Activated gamma-delta T cell treated with Interleukin-2 at 50 U/mL for 16 hours (primary cell): ENCODE measurements around the gene TENM3.
A peak's percentile ranks its signal among the peaks of the same experiment; 100 is the strongest.
"Not testable (repeated sequence)": the region's sequence is repeated elsewhere in the genome, so short reads cannot be mapped to it uniquely, and the experiment has no call there.

ENCODE experiments used
- DNase-seq: peaks from one replicate; pipeline ENCODE4 v3.0.0-alpha.2; 2020

Gene TENM3

DNA sequence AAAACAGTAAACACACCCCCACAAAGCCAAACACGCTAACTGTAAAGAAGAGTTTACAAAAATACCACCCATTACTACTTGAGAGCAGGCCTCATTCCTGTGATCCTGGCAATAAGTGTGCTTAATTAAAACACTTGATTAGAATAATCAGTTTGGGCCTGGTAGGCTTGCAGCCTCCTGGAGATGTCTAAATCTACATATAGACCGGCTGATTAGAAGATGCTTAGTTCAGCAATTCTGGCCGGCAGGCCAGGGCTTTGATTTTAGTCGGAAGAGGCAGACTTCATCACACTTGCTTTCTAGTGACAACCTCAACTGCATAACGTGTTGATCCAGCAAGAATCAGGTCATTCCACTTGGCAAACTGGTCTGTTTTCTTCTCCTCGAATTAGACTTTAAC is 560.0 kb downstream of the TENM3 start:
- no peak for DNase-seq

DNA sequence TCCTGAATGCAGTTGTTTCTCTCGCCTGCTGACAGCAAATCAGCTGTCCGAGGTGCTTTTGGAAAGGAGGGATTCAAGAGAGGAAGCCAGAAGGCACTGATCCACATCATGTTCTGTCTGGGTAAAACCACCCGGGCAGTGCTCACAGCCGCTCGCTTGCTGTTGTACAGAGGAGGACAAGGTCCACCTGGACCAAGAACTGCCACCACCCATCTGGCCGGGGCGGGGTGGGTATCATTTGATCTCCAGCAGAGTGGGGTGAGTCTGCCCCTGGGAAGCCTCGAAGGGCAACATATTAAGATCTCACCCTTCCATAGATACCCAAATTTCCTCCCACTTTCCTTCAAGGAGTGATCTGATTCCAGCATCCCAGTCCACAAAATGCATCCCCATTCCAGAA is 560.9 kb downstream of the TENM3 start:
- DNase-seq = no peak

DNA sequence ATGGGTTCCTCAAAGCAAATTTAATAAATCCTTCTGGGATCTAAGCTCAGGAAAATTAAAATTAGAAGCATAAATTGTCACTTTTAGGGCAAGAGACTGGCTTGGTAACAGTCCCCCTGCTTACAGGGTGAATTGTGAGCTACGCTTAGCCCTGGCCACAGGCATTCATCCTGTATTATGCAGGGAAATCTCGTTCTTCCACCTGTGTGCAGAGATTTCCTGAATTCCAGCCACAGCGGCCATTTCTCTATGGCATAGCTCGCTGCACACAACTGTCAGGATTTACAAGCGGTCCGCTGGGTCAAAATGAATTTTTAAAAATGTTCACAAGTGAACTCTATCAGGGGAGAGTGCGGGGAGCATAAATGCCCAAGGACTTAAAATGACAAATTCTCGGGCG is 562.1 kb downstream of the TENM3 start:
- no peak for DNase-seq

DNA sequence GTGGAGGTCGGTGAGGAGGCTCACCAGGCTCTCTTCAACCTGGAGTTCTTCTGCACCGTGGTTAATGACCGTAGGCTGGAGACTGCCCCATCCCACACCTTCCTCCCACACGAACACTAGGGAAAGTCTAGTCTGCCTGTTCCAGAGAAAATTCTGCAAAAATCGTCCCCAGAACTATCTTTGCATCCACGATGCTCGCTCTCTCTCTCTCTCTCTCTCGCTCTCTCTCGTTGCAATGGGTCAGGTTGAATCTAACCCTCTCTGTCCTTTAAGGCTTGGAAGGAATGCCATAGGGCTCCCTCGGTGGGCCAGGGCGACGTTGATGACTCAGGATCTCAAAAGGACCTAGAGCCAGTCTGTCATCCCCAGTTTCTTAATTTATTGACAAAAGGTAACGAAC is 562.5 kb downstream of the TENM3 start:
- DNase-seq = no peak

DNA sequence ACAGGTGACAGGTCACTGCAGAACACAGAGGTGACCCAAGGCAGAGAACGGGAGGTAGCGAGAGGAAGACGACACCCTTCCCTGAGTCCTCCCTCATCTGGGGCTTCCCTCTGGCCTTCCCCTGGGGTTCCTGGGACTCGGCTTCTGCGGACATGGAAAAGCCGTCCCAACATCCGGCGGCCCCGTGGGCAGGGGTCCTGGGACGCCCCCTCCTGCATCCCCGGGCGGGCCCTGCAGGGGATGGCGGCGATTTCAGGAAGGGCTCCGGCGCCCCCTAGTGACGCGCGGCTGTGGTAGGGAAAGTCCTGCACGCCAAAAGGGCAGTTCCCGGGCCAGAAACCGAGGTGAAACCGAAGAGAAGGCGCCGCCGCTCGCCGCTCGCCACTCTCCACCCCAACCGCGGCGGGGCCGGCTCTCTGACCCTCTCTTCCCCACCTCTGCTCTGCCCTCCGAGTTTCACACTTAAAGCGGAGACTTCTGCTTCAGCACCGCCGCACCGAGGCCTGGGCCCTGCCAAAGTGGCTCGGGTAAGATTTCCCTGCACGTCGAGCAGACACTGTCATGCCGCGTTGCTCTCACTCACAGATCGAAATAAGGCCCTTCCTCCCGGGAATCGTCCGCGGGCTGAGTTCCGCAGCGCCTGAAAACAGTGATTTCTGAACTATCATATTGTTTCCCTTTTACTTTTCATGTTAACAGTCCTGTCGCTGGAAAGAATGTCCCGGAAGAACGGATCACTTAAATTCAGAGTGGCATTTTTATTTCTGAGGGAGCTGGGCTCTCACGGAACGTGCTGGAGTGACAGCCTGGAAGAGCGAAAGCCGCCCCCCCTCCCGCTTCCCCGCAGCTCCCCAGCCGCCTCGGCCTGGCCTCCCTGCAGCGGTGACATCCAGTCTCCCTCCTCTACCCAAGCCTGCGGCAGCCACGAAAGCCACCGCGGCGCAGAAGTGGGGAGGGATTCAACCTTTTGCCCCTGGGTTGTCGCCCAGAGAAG is 563.4 kb downstream of the TENM3 start:
- DNase-seq = peak; percentile 53

DNA sequence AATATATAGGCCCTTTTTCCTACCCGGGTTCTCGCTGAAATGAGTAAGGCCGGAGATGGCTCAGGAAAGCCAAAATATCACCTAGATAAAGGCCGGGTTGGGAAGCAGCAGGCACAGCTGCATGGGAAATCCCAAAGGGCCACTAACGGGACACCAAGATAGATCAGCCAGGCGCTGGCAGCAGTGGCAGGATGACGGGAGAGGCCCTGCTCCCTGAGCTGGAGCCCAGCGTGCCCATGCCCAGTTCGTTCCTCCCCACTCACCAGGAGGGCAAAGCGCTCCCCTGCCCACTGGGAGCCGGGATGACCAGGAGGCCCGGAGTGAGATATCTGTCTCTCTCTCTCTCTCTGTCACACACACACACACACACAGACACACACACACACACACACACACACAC is 564.1 kb downstream of the TENM3 start:
- DNase-seq = no peak

DNA sequence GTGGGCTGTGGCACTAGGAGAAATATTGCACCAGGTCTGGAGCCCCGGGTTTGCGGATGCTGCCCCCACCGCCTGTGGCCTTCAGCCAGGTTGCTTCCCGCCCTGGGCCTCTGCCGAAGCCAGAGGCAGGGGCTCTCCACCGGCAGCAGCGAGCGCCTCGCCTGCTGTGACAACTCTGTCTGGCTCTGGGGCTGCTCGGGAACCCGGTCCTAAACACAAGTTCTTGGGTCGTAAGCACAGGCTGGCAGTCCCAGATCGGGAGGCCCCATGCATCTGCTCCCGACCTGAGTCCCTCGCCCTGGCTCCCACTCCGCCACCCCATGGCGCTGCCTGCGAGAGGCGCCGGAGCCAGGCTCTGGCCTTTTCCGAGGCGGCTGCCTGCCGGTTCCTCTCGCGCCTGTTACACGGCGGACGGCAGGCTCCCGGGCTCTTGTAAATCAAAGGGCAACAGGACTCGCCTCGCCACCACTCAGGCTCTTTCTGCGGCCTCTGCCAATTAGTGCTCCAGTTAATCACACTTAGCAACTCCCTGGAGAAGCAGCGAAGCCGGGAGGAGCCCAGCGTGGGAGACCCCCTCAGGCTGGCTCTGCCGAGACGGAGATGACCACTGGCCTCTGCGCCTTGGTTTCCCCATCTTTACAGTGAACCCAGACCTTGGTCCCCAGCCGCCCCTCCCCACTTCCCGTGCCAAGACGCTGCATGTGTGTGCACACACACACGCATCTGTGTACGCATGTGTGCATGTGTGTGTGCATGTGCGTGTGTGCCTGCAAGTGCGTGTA is 564.8 kb downstream of the TENM3 start:
- no peak for DNase-seq

DNA sequence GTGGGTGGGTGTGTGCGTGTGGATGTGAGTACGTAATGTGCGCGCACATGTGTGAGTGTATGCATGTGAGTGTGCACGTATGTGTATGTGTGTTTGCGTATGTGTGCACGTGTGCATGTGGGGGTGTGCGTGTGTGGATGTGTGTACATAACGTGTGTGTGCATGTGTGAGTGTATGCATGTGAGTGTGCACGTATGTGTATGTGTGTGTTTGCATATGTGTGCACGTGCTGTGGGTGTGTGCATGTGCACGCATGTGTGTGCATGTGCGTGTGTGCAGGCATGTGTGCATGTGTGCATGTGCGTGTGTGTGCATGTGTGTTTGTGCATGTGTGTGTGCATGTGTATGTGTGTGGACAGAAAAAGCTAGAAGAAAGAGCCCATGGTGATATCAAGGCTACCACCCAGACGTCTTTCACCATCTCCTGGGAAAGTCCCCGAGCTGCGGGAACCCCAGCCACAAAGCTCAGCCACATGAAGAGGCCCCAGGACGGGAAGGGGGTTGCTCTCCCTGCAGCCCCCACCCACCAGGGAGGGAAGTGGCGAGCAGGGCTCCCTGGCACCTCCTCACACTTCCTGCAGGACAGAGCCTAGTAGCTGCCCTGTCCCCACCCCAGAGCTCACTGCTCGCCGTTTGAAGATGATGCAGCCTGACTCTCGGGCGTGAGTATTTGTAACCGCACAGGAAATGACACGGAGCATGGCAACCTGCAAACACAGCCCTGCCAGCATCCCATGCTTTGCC is 565.6 kb downstream of the TENM3 start:
- DNase-seq = peak; percentile 38

DNA sequence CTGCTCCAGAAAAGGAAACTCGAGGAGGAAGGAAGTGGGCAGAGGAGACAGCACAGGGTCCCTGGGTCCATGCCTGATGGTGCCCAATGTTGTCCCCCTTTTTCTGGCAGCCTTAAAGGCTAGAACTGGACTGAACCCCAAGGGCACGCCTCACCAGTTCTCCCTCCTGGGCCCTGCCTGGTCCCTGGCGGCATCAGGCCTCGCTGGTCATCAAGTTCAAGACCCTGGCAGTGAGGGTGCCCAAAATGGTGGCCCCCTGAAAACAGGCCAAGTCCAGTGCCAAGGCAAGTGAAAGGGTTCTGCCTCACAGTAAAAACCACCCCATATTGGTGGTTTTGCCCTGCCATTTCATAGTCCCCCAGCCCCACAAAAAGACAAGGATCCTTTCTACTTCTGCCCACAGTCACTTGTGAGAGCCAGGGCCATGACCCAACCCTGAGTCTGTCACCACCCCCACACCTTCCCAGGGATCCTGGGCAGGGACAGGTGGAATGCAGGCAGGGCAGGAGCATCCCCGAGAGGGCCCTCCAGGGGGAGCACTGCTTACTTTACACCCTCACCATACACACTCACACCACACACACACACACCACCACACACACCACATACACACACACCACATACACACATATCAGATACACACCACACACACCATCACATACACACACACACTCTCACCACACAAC is 566.4 kb downstream of the TENM3 start:
- DNase-seq = no peak

DNA sequence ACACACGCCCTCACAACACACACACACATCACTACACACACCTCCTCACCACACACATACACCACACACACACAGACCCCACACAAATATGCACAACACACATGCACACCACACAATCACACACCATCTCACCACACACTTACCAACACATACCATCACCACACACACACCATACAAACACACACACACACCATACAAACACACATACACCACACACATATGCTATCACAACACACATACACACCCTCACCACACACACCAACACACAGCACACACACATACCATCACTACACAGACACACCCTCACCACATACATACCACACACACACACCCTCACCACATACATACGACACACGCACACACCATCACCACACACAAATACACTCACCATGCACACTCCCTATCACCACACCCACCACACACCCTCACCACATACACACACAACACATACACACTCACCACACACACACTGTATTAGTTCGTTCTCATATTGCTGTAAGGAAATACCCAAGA is 567.0 kb downstream of the TENM3 start:
- DNase-seq = no peak

DNA sequence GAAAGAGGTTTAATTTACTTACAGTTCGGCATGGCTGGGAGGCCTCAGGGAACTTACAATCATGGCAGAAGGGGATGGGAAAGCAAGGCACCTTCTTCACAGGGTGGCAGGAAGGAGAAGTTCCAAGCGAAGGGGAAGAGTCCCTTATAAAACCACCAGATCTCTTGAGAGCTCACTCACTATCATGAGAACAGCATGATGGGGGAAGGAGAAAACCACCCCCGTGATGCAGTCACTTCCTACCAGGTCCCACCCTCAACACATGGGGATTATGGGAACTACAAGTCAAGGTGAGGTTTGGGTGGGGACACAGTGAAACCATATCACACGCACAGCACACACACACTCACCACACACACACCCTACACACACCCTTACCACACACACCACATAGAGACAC is 569.7 kb downstream of the TENM3 start:
- DNase-seq = no peak

DNA sequence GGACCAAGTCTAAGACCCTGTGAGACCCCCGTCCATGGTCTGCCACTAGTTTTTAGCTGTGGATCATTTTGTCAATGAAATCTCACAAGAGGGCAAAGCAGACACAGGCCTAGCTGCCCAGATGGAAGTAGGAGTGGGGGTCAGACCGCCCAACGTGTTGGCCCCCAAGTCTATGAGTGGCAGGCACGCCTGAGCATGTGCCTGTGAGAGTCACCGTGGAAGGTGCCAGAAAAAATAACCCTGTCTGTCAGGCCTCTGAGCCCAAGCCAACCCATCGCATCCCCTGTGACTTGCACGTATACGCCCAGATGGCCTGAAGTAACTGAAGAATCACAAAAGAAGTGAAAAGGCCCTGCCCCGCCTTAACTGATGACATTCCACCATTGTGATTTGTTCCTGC is 570.9 kb downstream of the TENM3 start:
- DNase-seq = not testable (repeated sequence)

DNA sequence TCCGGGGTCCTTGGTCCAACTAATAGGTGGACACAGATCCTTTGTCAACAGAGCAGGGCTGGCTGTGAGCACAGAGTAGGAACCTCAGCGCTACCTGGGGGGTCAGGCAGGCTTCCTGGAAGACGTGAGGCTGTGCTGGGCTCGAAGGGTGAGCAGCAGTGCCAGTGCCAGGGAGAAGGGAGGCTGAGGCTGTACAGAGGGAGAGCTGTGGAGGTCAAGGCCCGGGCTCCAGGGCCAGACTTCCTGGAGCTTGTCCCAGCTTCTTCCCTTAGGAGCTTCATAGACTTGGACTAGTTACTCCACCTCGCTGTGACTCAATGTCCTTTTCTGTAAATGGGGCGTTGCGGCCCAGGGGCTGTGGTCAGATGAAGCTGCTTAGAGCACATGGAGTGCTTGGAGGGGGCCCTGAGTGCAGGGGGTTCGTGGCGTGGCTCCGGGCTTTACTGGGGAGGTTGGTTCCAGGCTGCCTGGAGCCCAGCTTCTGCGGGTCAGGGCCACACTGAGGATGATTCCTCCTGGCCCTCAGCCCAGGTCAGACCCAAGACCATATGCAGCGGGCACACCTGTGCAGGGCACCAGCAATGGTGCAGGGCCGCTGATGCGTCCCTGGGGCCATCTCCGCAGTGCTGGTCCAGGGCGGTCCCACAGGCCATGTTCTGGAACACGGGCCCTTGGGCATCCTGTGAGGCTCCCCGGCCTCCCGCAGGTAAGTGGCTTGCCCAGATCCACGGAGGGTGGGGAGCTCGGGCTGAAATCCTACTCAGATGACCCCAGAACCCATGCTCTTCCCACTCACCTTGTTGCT is 575.9 kb downstream of the TENM3 start:
- no peak for DNase-seq

DNA sequence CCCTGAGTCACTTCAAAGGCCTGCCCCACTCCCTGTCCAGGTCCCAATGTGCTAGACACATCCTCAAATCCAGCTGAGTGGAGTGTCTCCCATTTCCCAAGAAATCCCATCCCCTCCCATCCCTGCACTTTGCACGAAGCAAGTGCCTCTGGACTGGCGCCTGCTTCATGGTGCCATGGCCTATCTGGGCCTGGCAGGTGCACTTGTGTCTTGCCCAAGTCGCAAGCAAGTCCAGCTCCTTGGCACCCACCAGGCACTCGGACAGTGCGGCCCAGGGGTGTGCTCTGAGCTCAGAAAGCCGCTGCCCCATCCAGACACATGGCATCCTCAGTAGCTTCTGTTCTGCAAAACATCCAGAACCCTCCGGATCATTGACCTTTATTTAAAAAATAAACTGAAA is 576.5 kb downstream of the TENM3 start:
- no peak for DNase-seq

DNA sequence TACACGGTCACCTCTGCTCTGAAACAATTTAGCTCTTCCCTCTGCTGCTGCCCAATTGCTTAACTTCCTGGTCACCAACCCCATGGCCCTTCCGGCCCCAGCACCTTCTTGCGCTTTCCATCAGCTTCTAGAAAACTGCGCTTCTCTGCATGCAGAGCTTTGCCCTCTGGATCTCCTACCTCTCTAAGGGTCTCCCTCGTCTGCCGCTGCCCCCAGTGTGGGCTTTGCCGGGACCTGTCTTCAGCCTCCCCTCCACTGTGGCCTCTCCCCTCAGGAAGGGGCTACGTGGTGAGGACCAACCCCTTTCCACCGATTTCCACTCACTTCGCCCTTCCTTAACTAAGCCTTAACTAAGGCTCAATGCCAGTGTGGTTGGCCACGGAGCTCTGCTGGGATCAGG is 579.4 kb downstream of the TENM3 start:
- DNase-seq = no peak

DNA sequence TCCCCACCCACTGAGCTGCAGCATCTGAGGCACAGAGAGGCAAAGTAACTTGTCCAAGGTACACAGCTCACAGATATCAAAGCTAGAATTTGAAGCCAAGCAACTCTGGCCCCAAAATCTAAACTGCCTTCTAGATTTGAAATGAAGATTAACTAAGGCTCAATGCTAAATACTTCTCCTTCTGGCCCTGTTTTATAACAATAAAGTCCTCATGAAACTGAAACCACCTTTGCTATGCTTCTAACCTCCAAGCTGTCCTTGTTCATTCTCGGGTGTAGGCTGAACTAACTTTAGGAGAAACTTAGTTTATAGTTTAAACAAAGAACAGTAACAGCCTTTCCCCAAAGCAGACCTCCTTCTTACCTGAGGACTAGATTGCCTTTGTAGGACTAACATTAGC is 580.4 kb downstream of the TENM3 start:
- DNase-seq = no peak

DNA sequence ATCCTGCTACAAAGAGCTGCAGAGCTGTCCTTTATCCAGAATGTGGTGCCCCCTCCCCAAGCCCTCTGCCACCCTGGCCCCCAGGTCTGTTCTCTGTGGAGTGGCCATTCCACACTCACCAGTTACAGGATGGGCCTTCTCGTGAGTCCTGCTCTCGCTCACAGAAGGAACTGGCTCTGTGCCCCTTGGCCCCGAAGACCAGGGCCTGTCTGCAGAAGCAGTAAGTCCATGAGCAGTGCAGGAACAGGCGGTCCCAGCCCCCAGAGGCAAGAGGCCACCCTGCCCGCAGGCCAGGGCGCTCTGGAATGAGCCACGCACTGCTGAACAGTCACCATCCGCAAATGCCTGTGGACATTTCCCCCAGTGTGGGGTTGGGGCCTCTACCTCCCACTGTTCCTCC is 581.8 kb downstream of the TENM3 start:
- no peak for DNase-seq

DNA sequence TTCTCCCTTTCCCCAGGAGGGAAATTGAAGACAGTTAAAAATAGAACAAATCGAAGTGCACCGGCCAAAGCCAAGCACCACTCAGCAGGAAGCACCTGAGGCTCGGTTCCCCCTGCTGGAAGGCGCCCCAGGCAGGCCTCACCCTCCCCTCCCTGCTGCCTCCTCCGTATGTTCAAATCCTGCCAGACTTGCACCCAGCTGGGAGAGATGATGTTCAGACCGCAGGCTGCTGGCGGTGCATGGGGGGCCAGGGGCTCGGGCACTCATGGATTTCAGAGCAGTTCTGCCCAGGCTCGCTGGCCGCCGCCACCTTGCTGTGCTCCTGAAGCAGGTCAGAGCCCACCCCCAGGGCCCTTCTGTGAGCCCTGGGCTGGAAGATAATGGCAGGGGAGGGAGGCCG is 582.6 kb downstream of the TENM3 start:
- DNase-seq = no peak

DNA sequence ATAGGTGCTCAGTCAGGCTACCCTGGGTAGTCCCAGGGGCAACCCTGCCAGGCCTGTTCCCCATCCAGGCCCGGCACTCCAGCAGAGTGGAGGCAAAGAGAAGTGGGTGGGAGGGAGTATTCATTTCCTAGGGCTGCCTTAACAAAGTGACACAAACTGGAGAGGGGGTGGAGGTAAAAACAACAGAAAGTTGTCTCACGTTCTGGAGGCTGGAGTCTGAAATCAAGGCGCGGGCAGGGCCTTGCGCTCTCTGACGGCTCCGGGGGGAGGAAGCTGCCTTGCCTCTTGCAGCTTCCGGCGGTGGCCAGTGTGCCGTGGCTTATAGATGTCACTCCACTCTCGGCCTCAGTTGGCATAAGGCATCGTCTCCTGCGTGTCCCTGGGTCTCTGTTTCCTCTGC is 583.2 kb downstream of the TENM3 start:
- no peak for DNase-seq

DNA sequence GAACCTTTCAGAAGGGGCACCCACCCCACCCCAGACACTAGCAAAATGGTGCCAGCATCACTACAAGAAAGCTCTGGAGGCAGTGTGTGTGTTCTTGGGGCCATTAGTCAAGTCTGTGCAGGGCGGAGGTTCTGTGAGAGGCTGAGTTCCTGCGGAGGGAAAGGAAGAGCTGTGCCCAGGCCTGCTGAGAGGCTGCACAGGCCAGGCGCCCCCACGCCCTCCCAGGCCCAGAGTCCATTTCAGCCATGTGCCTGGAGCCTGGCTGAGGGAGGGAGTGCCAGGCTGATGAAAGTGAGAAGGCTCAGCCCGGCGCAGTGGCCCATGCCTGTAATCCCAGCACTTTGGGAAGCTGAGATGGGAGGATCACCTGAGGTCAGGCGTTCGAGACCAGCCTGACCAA is 584.0 kb downstream of the TENM3 start:
- no peak for DNase-seq

DNA sequence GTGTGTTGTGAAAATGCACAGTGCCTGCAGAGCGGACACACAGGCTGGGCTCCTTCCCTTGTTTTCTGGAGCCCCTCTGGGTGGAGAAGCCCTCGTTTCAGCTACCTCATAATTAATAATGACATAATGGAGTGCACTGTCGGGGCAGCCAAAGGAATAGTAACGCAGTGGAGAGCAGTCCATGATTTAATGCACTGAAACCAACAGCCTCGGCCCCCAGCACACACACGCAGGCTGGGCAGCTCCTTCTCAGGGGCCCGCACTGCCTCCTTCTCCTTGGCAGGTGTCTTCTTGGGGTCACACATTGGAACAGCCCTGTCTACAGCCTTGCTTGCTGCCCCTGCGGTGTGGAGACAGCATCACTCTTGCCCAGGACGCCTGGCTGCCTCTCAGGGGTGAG is 584.8 kb downstream of the TENM3 start:
- no peak for DNase-seq
